Cardiac atrium fibroblast (primary cell): ENCODE data around the gene CSNK1A1. TPM values are rescaled to one million over a fixed set of nuclear protein-coding genes. Genes with fewer than 3 reads are reported as not detected.

Experiments
- total RNA-seq: library from RNA; depleted of rRNA; stranded (reverse); fragments of >200 nt; gene quantifications from 2 replicates; pipeline ENCODE4 v1.2.3, GENCODE V29; 2015

CSNK1A1 gene
- total RNA-seq: 241 and 261 TPM in 2 replicates

GRCh38 chr5:149551227-149552037 lies at the start of gene CSNK1A1:
TSS of gene CSNK1A1 (minus strand) at chr5:149551439. CDS start at chr5:149550964, 475 bp downstream.

GRCh38 chr5:149581192-149581861 lies 30.1 kb upstream of the CSNK1A1 start, which contains the start of gene ARHGEF37:
TSS of gene ARHGEF37 (plus strand) at chr5:149581498. CDS start at chr5:149597770, 16,272 bp downstream.

Other genes with a start within 250 kb of the CSNK1A1 start
- 11.9 and 17.5 TPM in 2 replicates for gene GRPEL2, start 205.9 kb downstream of the CSNK1A1 start, total RNA-seq
- 15.7 and 16.4 TPM in 2 replicates for gene PCYOX1L, start 193.4 kb downstream of the CSNK1A1 start, total RNA-seq
- gene IL17B, start 172.1 kb downstream of the CSNK1A1 start, total RNA-seq: not detected in 2 replicates
- 6.3 and 8.7 TPM in 2 replicates for gene ARHGEF37, start 30.1 kb upstream of the CSNK1A1 start, total RNA-seq
- gene PPARGC1B, start 178.9 kb upstream of the CSNK1A1 start, total RNA-seq: 0.54 and 0.65 TPM in 2 replicates